Cardiac muscle cell (in vitro differentiated cells and primary cell): ENCODE measurements around the gene ZNF32. TPM values are rescaled to one million over a fixed set of nuclear protein-coding genes. Genes with fewer than 3 reads are reported as not detected.

Source experiments
- DNase-seq, 2 donors: peaks; one replicate each; pipeline versions ENCODE4 v3.0.0 to v3.0.0-alpha.2; 2010 to 2017; ENCODE audit warnings: low read depth in 1 of 2, low spot score in 1 of 2
- H3K27ac ChIP-seq: fragments of 200-600 bp; sonication (generic); 2 replicates; pipeline ENCODE4 v1.5.1; 2016
- H3K27me3 ChIP-seq: fragments of 200-600 bp; sonication (generic); 2 replicates; pipeline ENCODE4 v1.6.0; 2016; ENCODE audit warnings: control low read depth
- H3K36me3 ChIP-seq: fragments of 200-600 bp; sonication (generic); 2 replicates; pipeline ENCODE4 v1.5.1; 2016; ENCODE audit warnings: control low read depth
- H3K4me1 ChIP-seq: fragments of 200-600 bp; sonication (generic); 2 replicates; pipeline ENCODE4 v1.8.1; 2017; ENCODE audit warnings: low read depth, mild to moderate bottlenecking, mixed run types
- H3K4me3 ChIP-seq: fragments of 200-600 bp; sonication (generic); 2 replicates; pipeline ENCODE4 v1.5.1; 2016; ENCODE audit warnings: mild to moderate bottlenecking
- H3K9me3 ChIP-seq: fragments of 200-600 bp; sonication (generic); 2 replicates; pipeline ENCODE4 v1.5.1; 2017; ENCODE audit warnings: low read depth, mild to moderate bottlenecking, control low read depth
- polyA plus RNA-seq: library from polyadenylated mRNA; unstranded; fragments of >200 nt; fragmentation: Nextera tagmentation; extraction: Ambion mirVana; gene quantifications from 2 replicates; pipeline ENCODE4 v1.2.1, GENCODE V29; 2016
- total RNA-seq: library from RNA; depleted of rRNA; stranded (reverse); fragments of >200 nt; gene quantifications from 2 replicates; pipeline ENCODE4 v1.2.3, GENCODE V29; 2016
- TF ChIP-seq, protein P1 (sequence below): IDR thresholded peaks from 2 replicates; pipeline ENCODE4 v1.5.1; 2012; ENCODE audit warnings: low read depth, mild to moderate bottlenecking, low read length

Gene ZNF32
- total and polyA plus RNA-seq, 2 experiments from 2014 or later = 32.0 to 55.7 TPM

DNA sequence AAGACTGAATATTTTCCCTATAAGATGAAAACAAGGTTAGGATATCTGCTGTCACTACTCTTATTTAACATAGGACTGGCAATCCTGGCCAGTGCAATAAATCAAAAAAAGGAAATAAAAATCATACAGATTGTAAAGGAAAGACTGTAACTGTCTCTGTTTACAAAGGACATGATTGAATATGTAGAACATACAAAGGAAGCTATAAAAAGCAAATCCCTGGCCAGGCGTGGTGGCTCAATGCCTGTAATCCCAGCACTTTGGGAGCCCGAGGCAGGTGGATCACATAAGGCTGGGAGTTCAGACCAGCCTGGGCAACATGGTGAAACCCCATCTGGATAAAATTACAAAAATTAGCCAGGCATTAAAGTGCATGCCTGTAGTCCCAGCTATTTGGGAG lies 26.6 kb downstream of the ZNF32 start:
- no peak for DNase-seq
- Histone ChIP-seq H3K27me3 (no peaks in the 10 kb centered on the region), H3K36me3 (no peaks in the 10 kb centered on the region), H3K4me1 (no peaks in the 10 kb centered on the region), H3K9me3 (no peaks in the 10 kb centered on the region), H3K4me3 (no peak overlapping the region), H3K27ac (no peak overlapping the region)
- TF ChIP-seq, protein P1, sequence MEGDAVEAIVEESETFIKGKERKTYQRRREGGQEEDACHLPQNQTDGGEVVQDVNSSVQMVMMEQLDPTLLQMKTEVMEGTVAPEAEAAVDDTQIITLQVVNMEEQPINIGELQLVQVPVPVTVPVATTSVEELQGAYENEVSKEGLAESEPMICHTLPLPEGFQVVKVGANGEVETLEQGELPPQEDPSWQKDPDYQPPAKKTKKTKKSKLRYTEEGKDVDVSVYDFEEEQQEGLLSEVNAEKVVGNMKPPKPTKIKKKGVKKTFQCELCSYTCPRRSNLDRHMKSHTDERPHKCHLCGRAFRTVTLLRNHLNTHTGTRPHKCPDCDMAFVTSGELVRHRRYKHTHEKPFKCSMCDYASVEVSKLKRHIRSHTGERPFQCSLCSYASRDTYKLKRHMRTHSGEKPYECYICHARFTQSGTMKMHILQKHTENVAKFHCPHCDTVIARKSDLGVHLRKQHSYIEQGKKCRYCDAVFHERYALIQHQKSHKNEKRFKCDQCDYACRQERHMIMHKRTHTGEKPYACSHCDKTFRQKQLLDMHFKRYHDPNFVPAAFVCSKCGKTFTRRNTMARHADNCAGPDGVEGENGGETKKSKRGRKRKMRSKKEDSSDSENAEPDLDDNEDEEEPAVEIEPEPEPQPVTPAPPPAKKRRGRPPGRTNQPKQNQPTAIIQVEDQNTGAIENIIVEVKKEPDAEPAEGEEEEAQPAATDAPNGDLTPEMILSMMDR = no peak

DNA sequence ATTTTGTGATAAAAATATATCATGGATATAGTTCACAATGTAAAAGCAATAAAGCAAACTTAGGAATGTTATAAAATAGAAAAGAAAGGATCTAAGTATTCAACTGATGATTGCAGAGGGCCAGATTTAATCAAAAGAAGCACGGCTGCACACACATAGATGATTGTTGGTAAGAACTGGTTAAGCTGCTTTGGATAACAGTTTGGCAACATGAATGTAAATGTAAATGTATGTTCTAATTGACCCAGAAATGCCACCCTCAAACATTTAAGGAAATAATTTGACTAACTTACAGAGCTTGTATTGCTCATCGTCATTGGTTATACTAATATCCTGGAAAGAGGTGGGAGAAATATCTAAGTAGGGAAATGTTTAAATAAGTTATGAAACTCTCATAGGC lies 29.3 kb downstream of the ZNF32 start:
- H3K27ac ChIP-seq = no peak overlapping the region
- no peaks in the 10 kb centered on the region for H3K27me3 ChIP-seq
- TF ChIP-seq, protein P1 = no peak
- DNase-seq = no peak
- H3K4me3 ChIP-seq = no peak overlapping the region
- H3K4me1 ChIP-seq = no peaks in the 10 kb centered on the region
- H3K36me3 ChIP-seq = peaks cover 4% of the 10 kb centered on the region
- no peaks in the 10 kb centered on the region for H3K9me3 ChIP-seq

DNA sequence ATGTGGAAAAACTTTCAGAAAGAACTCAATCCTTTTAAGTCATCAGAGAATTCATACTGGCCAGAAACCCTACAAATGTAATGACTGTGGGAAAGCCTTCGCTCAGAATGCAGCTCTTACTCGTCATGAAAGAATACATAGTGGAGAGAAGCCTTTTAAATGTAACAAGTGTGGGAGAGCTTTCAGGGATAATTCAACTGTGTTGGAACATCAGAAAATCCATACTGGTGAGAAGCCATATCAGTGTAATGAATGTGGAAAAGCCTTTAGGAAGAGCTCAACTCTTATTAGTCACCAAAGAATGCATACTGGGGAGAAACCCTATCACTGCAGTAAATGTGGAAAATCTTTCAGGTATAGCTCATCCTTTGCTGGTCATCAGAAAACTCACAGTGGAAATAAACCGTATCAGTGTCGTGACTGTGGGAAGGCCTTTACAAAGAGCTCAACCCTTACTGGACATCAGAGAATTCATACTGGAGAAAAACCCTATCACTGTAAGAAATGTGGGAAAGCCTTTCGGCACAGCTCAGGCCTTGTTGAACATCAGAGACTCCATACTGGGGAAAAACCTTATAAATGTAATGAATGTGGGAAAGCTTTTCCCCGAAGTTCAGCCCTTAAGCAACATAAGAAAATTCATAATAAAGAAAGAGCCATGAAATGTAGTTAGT lies 31.8 kb downstream of the ZNF32 start:
- Histone ChIP-seq H3K36me3 (peaks cover 4% of the 10 kb centered on the region), H3K27ac (no peak overlapping the region), H3K4me3 (no peak overlapping the region), H3K9me3 (no peaks in the 10 kb centered on the region), H3K27me3 (no peaks in the 10 kb centered on the region), H3K4me1 (no peaks in the 10 kb centered on the region)
- DNase-seq = no peak
- TF ChIP-seq, protein P1 = no peak

- no peak overlapping the region for H3K4me3 ChIP-seq
- H3K9me3 ChIP-seq = no peaks in the 10 kb centered on the region
- no peaks in the 10 kb centered on the region for H3K27me3 ChIP-seq
- TF ChIP-seq, protein P1 = no peak
- H3K36me3 ChIP-seq = peaks cover 4% of the 10 kb centered on the region
- H3K4me1 ChIP-seq = no peaks in the 10 kb centered on the region
- H3K27ac ChIP-seq = no peak overlapping the region
- DNase-seq = no peak
These were observed 38.0 kb downstream of the ZNF32 start for GRCh38 chr10:43610636-43611035.

DNA sequence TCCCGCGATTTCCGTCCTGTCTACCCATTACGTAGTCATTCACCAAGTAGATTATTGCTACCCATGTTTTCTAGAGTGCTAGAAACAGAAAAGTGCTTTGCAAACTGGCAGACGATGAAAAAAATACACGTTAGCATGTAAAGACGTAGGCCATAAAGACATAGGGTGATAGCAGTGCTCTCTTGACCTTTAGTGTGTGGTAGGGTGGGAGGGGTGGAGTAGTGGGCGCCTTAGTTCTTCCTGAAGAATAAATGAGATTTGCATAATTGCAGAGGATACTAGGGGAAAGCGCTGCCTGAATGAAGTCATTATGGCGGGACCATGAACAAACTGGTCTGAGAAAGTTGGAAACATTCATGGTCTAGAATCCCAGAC lies 41.5 kb downstream of the ZNF32 start:
- no peaks in the 10 kb centered on the region for H3K36me3 ChIP-seq
- no peaks in the 10 kb centered on the region for H3K9me3 ChIP-seq
- no peak overlapping the region for H3K27ac ChIP-seq
- H3K4me1 ChIP-seq = no peaks in the 10 kb centered on the region
- H3K27me3 ChIP-seq = no peaks in the 10 kb centered on the region
- TF ChIP-seq, protein P1 = no peak
- no peak overlapping the region for H3K4me3 ChIP-seq
- DNase-seq = no peak
